Measurements from ENCODE around the gene LGALS9B.
"Not testable (repeated sequence)": the region's sequence is repeated elsewhere in the genome, so short reads cannot be mapped to it uniquely, and the experiment has no call there.

Gene LGALS9B

GRCh38 chr17:20466553-20466952, 786 bp downstream of the LGALS9B start:
- DNase-seq = not testable (repeated sequence)

GRCh38 chr17:20465535-20465934, 1.8 kb downstream of the LGALS9B start:
- not testable (repeated sequence) for DNase-seq

GRCh38 chr17:20464854-20465414, 2.4 kb downstream of the LGALS9B start:
- DNase-seq = not testable (repeated sequence)

- DNase-seq = not testable (repeated sequence)
Measured at GRCh38 chr17:20462158-20462557, 5.2 kb downstream of the LGALS9B start.

GRCh38 chr17:20457848-20458381, 9.4 kb downstream of the LGALS9B start:
- DNase-seq = not testable (repeated sequence)

- DNase-seq = not testable (repeated sequence)
Measured at GRCh38 chr17:20455106-20455505, 12.2 kb downstream of the LGALS9B start.

- DNase-seq = not testable (repeated sequence)
Measured at GRCh38 chr17:20453820-20454434, 13.4 kb downstream of the LGALS9B start.

GRCh38 chr17:20450852-20451251, 16.5 kb downstream of the LGALS9B start:
- not testable (repeated sequence) for DNase-seq

- DNase-seq = not testable (repeated sequence)
Measured at GRCh38 chr17:20447534-20448321, 19.6 kb downstream of the LGALS9B start.

- DNase-seq = not testable (repeated sequence)
Measured at GRCh38 chr17:20446895-20447294, 20.4 kb downstream of the LGALS9B start.

GRCh38 chr17:20444581-20445236, 22.6 kb downstream of the LGALS9B start:
- not testable (repeated sequence) for DNase-seq

- DNase-seq = not testable (repeated sequence)
Measured at GRCh38 chr17:20444173-20444572, 23.2 kb downstream of the LGALS9B start.

GRCh38 chr17:20443632-20444031, 23.7 kb downstream of the LGALS9B start:
- not testable (repeated sequence) for DNase-seq

- not testable (repeated sequence) for DNase-seq
Measured at GRCh38 chr17:20440665-20441064, 26.7 kb downstream of the LGALS9B start.

GRCh38 chr17:20435166-20435565, 32.2 kb downstream of the LGALS9B start:
- not testable (repeated sequence) for DNase-seq

- not testable (repeated sequence) for DNase-seq
Measured at GRCh38 chr17:20433382-20433781, 34.0 kb downstream of the LGALS9B start.

GRCh38 chr17:20427264-20427663, 40.1 kb downstream of the LGALS9B start:
- DNase-seq = not testable (repeated sequence)

GRCh38 chr17:20422826-20423225, 44.5 kb downstream of the LGALS9B start:
- DNase-seq = not testable (repeated sequence)

- DNase-seq = not testable (repeated sequence)
Measured at GRCh38 chr17:20418838-20419237, 48.5 kb downstream of the LGALS9B start.

GRCh38 chr17:20417492-20418080, 49.8 kb downstream of the LGALS9B start:
- DNase-seq = not testable (repeated sequence)

- not testable (repeated sequence) for DNase-seq
Measured at GRCh38 chr17:20416381-20416911, 50.9 kb downstream of the LGALS9B start.

GRCh38 chr17:20415479-20415878, 51.9 kb downstream of the LGALS9B start:
- not testable (repeated sequence) for DNase-seq

Measured in NCI-H1694 (cell line).